Measurements from ENCODE around the gene SMCO4. TPM values are rescaled to one million over a fixed set of nuclear protein-coding genes. Genes with fewer than 3 reads are reported as not detected.

SMCO4 gene
- total and polyA plus RNA-seq, 2 experiments from 2014 or later = 36.1 to 60.9 TPM

- Histone ChIP-seq H3K36me3 (replicated peaks; ENCODE audit: insufficient read depth, low read depth) (no peaks in the 10 kb centered on the region), H3K27me3 (no peaks in the 10 kb centered on the region), H3K4me2 (no peak overlapping the region), H4K20me1 (ENCODE audit: insufficient read depth, poor library complexity, severe bottlenecking) (no peaks in the 10 kb centered on the region), H3K9me3 (ENCODE audit: low read depth) (no peaks in the 10 kb centered on the region), H2AFZ (no peak overlapping the region), H3K9me2 (replicated peaks; ENCODE audit: insufficient read depth) (no peaks in the 10 kb centered on the region), H3K4me3 (no peak overlapping the region), H3K4me1 (ENCODE audit: insufficient read depth) (peaks cover 15% of the 10 kb centered on the region), H3K79me2 (peaks cover 13% of the 10 kb centered on the region), H3K27ac (no peak overlapping the region)
- no peak for DNase-seq (ENCODE audit: low spot score)
- TF ChIP-seq EZH2phosphoT487 (IDR thresholded peaks at IDR 0.05; ENCODE audit: low read depth, severe bottlenecking, unreplicated experiment) (no peak), CTCF (IDR thresholded peaks at IDR 0.05; ENCODE audit: poor library complexity) (no peak), EZH2 (IDR thresholded peaks at IDR 0.05; ENCODE audit: borderline replicate concordance) (no peak)
- 82% methylated on average over 10 of the region's 10 CpGs for WGBS (ENCODE audit: low lambda C conversion rate, missing lambda C conversion rate)
Measured at GRCh38 chr11:93482556-93482955, 60.6 kb downstream of the SMCO4 start.

- H3K27me3 ChIP-seq = no peaks in the 10 kb centered on the region
- H3K4me1 ChIP-seq (ENCODE audit: insufficient read depth) = peaks cover 12% of the 10 kb centered on the region
- no peaks in the 10 kb centered on the region for H4K20me1 ChIP-seq (ENCODE audit: insufficient read depth, poor library complexity, severe bottlenecking)
- no peak overlapping the region for H3K4me2 ChIP-seq
- H3K9me2 ChIP-seq (replicated peaks; ENCODE audit: insufficient read depth) = no peaks in the 10 kb centered on the region
- H3K9me3 ChIP-seq (ENCODE audit: low read depth) = no peaks in the 10 kb centered on the region
- H3K4me3 ChIP-seq = no peak overlapping the region
- TF ChIP-seq CTCF (IDR thresholded peaks at IDR 0.05; ENCODE audit: poor library complexity) (no peak), EZH2phosphoT487 (IDR thresholded peaks at IDR 0.05; ENCODE audit: low read depth, severe bottlenecking, unreplicated experiment) (no peak), EZH2 (IDR thresholded peaks at IDR 0.05; ENCODE audit: borderline replicate concordance) (no peak)
- H2AFZ ChIP-seq = no peak overlapping the region
- WGBS (ENCODE audit: low lambda C conversion rate, missing lambda C conversion rate) = 91% methylated on average over 6 of the region's 6 CpGs
- DNase-seq (ENCODE audit: low spot score) = no peak
- H3K27ac ChIP-seq = no peak overlapping the region
- no peaks in the 10 kb centered on the region for H3K36me3 ChIP-seq (replicated peaks; ENCODE audit: insufficient read depth, low read depth)
- H3K79me2 ChIP-seq = peaks cover 13% of the 10 kb centered on the region
Measured at GRCh38 chr11:93481696-93482095, 61.5 kb downstream of the SMCO4 start.

GRCh38 chr11:93481279-93481678, 61.9 kb downstream of the SMCO4 start:
- no peak overlapping the region for H3K4me2 ChIP-seq
- H3K9me3 ChIP-seq (ENCODE audit: low read depth) = no peaks in the 10 kb centered on the region
- H3K4me3 ChIP-seq = no peak overlapping the region
- WGBS (ENCODE audit: low lambda C conversion rate, missing lambda C conversion rate) = 97% methylated on average over 16 of the region's 16 CpGs
- peaks cover 8% of the 10 kb centered on the region for H3K4me1 ChIP-seq (ENCODE audit: insufficient read depth)
- DNase-seq (ENCODE audit: low spot score) = no peak
- no peaks in the 10 kb centered on the region for H4K20me1 ChIP-seq (ENCODE audit: insufficient read depth, poor library complexity, severe bottlenecking)
- H3K79me2 ChIP-seq = peaks cover 13% of the 10 kb centered on the region
- H3K36me3 ChIP-seq (replicated peaks; ENCODE audit: insufficient read depth, low read depth) = no peaks in the 10 kb centered on the region
- H3K27me3 ChIP-seq = no peaks in the 10 kb centered on the region
- TF ChIP-seq EZH2phosphoT487 (IDR thresholded peaks at IDR 0.05; ENCODE audit: low read depth, severe bottlenecking, unreplicated experiment) (no peak), CTCF (IDR thresholded peaks at IDR 0.05; ENCODE audit: poor library complexity) (no peak), EZH2 (IDR thresholded peaks at IDR 0.05; ENCODE audit: borderline replicate concordance) (no peak)
- H3K27ac ChIP-seq = no peak overlapping the region
- H3K9me2 ChIP-seq (replicated peaks; ENCODE audit: insufficient read depth) = no peaks in the 10 kb centered on the region
- no peak overlapping the region for H2AFZ ChIP-seq

- no peak for DNase-seq (ENCODE audit: low spot score)
- H4K20me1 ChIP-seq (ENCODE audit: insufficient read depth, poor library complexity, severe bottlenecking) = no peaks in the 10 kb centered on the region
- no peak overlapping the region for H3K4me2 ChIP-seq
Measured at GRCh38 chr11:93480756-93481155, 62.4 kb downstream of the SMCO4 start.

More at GRCh38 chr11:93480756-93481155, 62.4 kb downstream of the SMCO4 start:
- H3K4me1 ChIP-seq (ENCODE audit: insufficient read depth) = peaks cover 8% of the 10 kb centered on the region
- H3K79me2 ChIP-seq = peaks cover 12% of the 10 kb centered on the region
- no peaks in the 10 kb centered on the region for H3K9me3 ChIP-seq (ENCODE audit: low read depth)
- no peaks in the 10 kb centered on the region for H3K27me3 ChIP-seq
- H3K27ac ChIP-seq = no peak overlapping the region
- H3K9me2 ChIP-seq (replicated peaks; ENCODE audit: insufficient read depth) = no peaks in the 10 kb centered on the region
- no peak overlapping the region for H3K4me3 ChIP-seq
- WGBS (ENCODE audit: low lambda C conversion rate, missing lambda C conversion rate) = 96% methylated on average over 1 of the region's 1 CpG
- H2AFZ ChIP-seq = no peak overlapping the region
- TF ChIP-seq EZH2phosphoT487 (IDR thresholded peaks at IDR 0.05; ENCODE audit: low read depth, severe bottlenecking, unreplicated experiment) = no peak
- TF ChIP-seq EZH2 (IDR thresholded peaks at IDR 0.05; ENCODE audit: borderline replicate concordance) = no peak
- TF ChIP-seq CTCF (IDR thresholded peaks at IDR 0.05; ENCODE audit: poor library complexity) = no peak
- no peaks in the 10 kb centered on the region for H3K36me3 ChIP-seq (replicated peaks; ENCODE audit: insufficient read depth, low read depth)
